Adrenal gland (tissue), 12 donors: ENCODE data around the gene TRIM24. TPM values are rescaled to one million over a fixed set of nuclear protein-coding genes. Genes with fewer than 3 reads are reported as not detected.

Experiments
- DNase-seq, 7 donors: peaks; one replicate each; pipeline ENCODE4 v3.0.0-alpha.2; 2019 to 2020
- H3K27ac ChIP-seq, 5 donors: fragments of 200-600 bp; sonication (generic) in 4 of 5; 1 replicate in 3 of 5; 2 replicates in 2 of 5; pipeline versions ENCODE4 v1.5.1 to v1.8.0; 2016 to 2020; ENCODE audit warnings: mild to moderate bottlenecking in 1 of 5
- H3K27me3 ChIP-seq: fragments of 200-600 bp; 2 replicates; pipeline ENCODE4 v1.8.0; 2021
- H3K36me3 ChIP-seq, 2 donors: fragments of 200-600 bp; replicated peaks in 1 of 2; 1 replicate in 1 of 2; 2 replicates in 1 of 2; pipeline versions ENCODE4 v1.5.1 to v1.8.0; 2018 to 2022
- H3K4me1 ChIP-seq, 2 donors: fragments of 200-600 bp; replicated peaks in 1 of 2; 1 replicate in 1 of 2; 2 replicates in 1 of 2; pipeline versions ENCODE4 v1.5.1 to v1.8.0; 2018 to 2021
- H3K4me3 ChIP-seq, 4 donors: fragments of 200-600 bp; sonication (generic) in 3 of 4; one replicate each; pipeline ENCODE4 v1.5.1; 2016 to 2018
- H3K9me3 ChIP-seq, 3 donors: fragments of 200-600 bp; sonication (generic) in 1 of 3; replicated peaks in 1 of 3; 1 replicate in 2 of 3; 2 replicates in 1 of 3; pipeline versions ENCODE4 v1.5.1 to v1.8.0; 2016 to 2021
- CTCF ChIP-seq, 6 experiments: fragments of 450-650 bp in 4 of 6; fragments of 200-600 bp in 2 of 6; sonication (generic) in 1 of 6; IDR thresholded peaks; 1 replicate in 5 of 6; 2 replicates in 1 of 6; pipeline versions ENCODE4 v1.5.1 to v1.8.0; 2016 to 2021; ENCODE audit warnings: antibody characterized with exemption in 6 of 6, mild to moderate bottlenecking in 2 of 6, moderate library complexity in 1 of 6
- POLR2A ChIP-seq, 2 donors: fragments of 450-650 bp; IDR thresholded peaks; one replicate each; pipeline ENCODE4 v1.6.1; 2017; ENCODE audit warnings: antibody characterized with exemption in 2 of 2, mild to moderate bottlenecking in 2 of 2, moderate library complexity in 1 of 2
- WGBS, 4 donors: extraction: QIAGEN DNeasy Blood & Tissue Kit in 2 of 4; methylation state at CpG; one replicate each; pipeline versions ENCODE4 v1.1.5 to v1.1.7; 2013 to 2017; 5-methylcytosine and 5-hydroxymethylcytosine counted together
- intact Hi-C, 2 donors: fragments of 100-400 bp; cut with DNase I; formaldehyde crosslinking; loops; one replicate each; pipeline versions ENCODE4 v1.14.1 to v1.15.0; 2022 to 2023
- polyA plus RNA-seq, 3 donors: library from polyadenylated mRNA; stranded (reverse); fragments of 200-250 nt in 2 of 3; fragments of 350-450 nt in 1 of 3; fragmentation: Illumina TruSeq in 1 of 3; extraction: RNeasy Lipid Tissue Mini Kit (QIAGEN cat#74804) in 1 of 3; gene quantifications; one replicate each; pipeline ENCODE4 v1.2.3, GENCODE V29; 2013 to 2014
- total RNA-seq, 9 donors: library from RNA; depleted of rRNA in 4 of 9; stranded (reverse); fragments of >200 nt in 4 of 9; fragments of 120-200 nt in 1 of 9; fragmentation: NEBNext Ultra II Directional in 1 of 9; extraction: Animal tissue kit (Norgen Biotek cat#: 25700) in 1 of 9; gene quantifications; one replicate each; pipeline versions ENCODE4 v1.1.0 to v1.2.4, GENCODE V29; 2013 to 2023
- donor health status: healthy with polysubstance abuse.
- donor health status: Bipolar disorder and iron deficiency.
- donor health status: DM: yes; HTN: yes; CAD: no.
- donor health status: DM: no; HTN: no; CAD: no.
- donor health status: DM: no; HTN: no; CAD: no.
- donor health status: DM: yes; HTN: yes; CAD: no.

Gene TRIM24
- total and polyA plus RNA-seq, 12 donors = 22.7 to 103 (median 59.4) TPM

- Histone ChIP-seq H3K27me3 (no peaks in the 10 kb centered on the region), H3K36me3 (peaks cover 0 to 27% of the 10 kb centered on the region in 2 donors), H3K4me3 (no peak overlapping the region), H3K4me1 (peaks cover 0 to 8% of the 10 kb centered on the region in 2 donors), H3K9me3 (peaks cover 0 to 7% (median 0%) of the 10 kb centered on the region in 3 donors), H3K27ac (peak overlapping the region; percentile 8 to 85 (median 76))
- intact Hi-C loops = no loop called here
- 90 to 98% (median 93%) methylated on average over 7 to 8 of the region's 8 CpGs for WGBS, 4 donors
- TF ChIP-seq POLR2A (IDR thresholded peaks at IDR 0.05) = peak in 1 of 2 donors; percentile 27
- no peak for TF ChIP-seq CTCF (IDR thresholded peaks at IDR 0.05)
- DNase-seq = peak; percentile 53 to 84 (median 74)
These were observed 105.5 kb downstream of the TRIM24 start for GRCh38 chr7:138565451-138566114.

GRCh38 chr7:138568655-138569054 is 108.6 kb downstream of the TRIM24 start:
- H3K4me3 ChIP-seq = no peak overlapping the region
- no peak for DNase-seq
- peaks cover 0 to 47% of the 10 kb centered on the region in 2 donors for H3K36me3 ChIP-seq
- intact Hi-C loops = no loop called here
- no peak for TF ChIP-seq POLR2A (IDR thresholded peaks at IDR 0.05)
- TF ChIP-seq CTCF (IDR thresholded peaks at IDR 0.05) = no peak
- peaks cover 0 to 7% (median 0%) of the 10 kb centered on the region in 3 donors for H3K9me3 ChIP-seq
- peaks cover 0 to 8% of the 10 kb centered on the region in 2 donors for H3K4me1 ChIP-seq
- no peaks in the 10 kb centered on the region for H3K27me3 ChIP-seq
- H3K27ac ChIP-seq = no peak overlapping the region
- WGBS, 4 donors = 93 to 100% (median 97%) methylated on average over 2 of the region's 2 CpGs

- H3K9me3 ChIP-seq = peaks cover 0 to 7% (median 0%) of the 10 kb centered on the region in 3 donors
- 97 to 99% (median 98%) methylated on average over 3 of the region's 3 CpGs for WGBS, 4 donors
- peaks cover 0 to 8% of the 10 kb centered on the region in 2 donors for H3K4me1 ChIP-seq
- no peak for DNase-seq
- H3K36me3 ChIP-seq = peaks cover 0 to 53% of the 10 kb centered on the region in 2 donors
- intact Hi-C loops = no loop called here
- H3K27ac ChIP-seq = no peak overlapping the region
- no peak overlapping the region for H3K4me3 ChIP-seq
- no peak for TF ChIP-seq CTCF (IDR thresholded peaks at IDR 0.05)
- H3K27me3 ChIP-seq = no peaks in the 10 kb centered on the region
These were observed 109.4 kb downstream of the TRIM24 start for GRCh38 chr7:138569418-138569817.

GRCh38 chr7:138570715-138571114 is 110.7 kb downstream of the TRIM24 start:
- Histone ChIP-seq H3K36me3 (peaks cover 0 to 53% of the 10 kb centered on the region in 2 donors), H3K4me3 (no peak overlapping the region)

More at GRCh38 chr7:138570715-138571114, 110.7 kb downstream of the TRIM24 start:
- intact Hi-C loops = no loop called here
- Histone ChIP-seq H3K4me1 (peaks cover 0 to 8% of the 10 kb centered on the region in 2 donors), H3K27me3 (no peaks in the 10 kb centered on the region), H3K27ac (no peak overlapping the region), H3K9me3 (no peaks in the 10 kb centered on the region)
- DNase-seq = no peak
- WGBS, 4 donors = 95 to 98% (median 96%) methylated on average over 4 of the region's 4 CpGs
- no peak for TF ChIP-seq CTCF (IDR thresholded peaks at IDR 0.05)
- no peak for TF ChIP-seq POLR2A (IDR thresholded peaks at IDR 0.05)
